ENCODE measurements around the gene PDPN. TPM values are rescaled to one million over a fixed set of nuclear protein-coding genes. Genes with fewer than 3 reads are reported as not detected.

The PDPN gene
- total and polyA plus RNA-seq, 2 of the 13 experiments (the other 11 are each of a cell fraction or from before 2014, with no cell fraction given), result not detected

DNA sequence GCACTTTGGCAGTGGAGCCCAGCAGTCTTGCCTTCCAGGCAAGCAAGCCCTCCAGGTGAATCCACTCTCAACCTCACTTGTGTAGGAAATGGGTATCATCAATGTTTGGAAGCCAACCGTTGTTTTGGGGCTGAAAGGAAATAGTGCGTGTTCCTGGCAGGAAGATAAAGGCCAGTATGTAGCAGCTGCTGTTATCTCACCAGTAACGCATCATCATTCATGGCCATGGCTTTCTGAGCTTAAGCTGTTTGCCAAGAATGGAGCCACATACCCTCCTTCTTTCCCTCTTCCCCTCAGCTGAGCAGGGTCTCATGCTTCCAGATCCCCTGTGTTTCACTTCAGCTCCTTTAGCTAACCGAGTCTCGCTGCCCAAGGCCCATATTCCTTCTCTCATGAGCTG is 2.2 kb upstream of the PDPN start:
- no peak overlapping the region for H3K4me3 ChIP-seq (replicated peaks in 1 of 3; ENCODE audit: insufficient read depth in 1 of 3, low read depth in 2 of 3, low read length in 3 of 3)
- no peaks in the 10 kb centered on the region for H3K4me1 ChIP-seq (ENCODE audit: insufficient read depth, low read length)
- no peak for TF ChIP-seq MTA1 (CRISPR knock-in tag; IDR thresholded peaks at IDR 0.05; ENCODE audit: borderline replicate concordance)
- no peak for TF ChIP-seq ZNF460 (CRISPR knock-in tag; IDR thresholded peaks at IDR 0.05; ENCODE audit: borderline replicate concordance)
- no peak for TF ChIP-seq ZNF850 (CRISPR knock-in tag; conservative IDR thresholded peaks at IDR 0.05)
- TF ChIP-seq SNAPC2 (CRISPR knock-in tag; IDR thresholded peaks at IDR 0.05), result no peak
- TF ChIP-seq, protein P1, sequence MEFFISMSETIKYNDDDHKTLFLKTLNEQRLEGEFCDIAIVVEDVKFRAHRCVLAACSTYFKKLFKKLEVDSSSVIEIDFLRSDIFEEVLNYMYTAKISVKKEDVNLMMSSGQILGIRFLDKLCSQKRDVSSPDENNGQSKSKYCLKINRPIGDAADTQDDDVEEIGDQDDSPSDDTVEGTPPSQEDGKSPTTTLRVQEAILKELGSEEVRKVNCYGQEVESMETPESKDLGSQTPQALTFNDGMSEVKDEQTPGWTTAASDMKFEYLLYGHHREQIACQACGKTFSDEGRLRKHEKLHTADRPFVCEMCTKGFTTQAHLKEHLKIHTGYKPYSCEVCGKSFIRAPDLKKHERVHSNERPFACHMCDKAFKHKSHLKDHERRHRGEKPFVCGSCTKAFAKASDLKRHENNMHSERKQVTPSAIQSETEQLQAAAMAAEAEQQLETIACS (CRISPR knock-in tag; IDR thresholded peaks at IDR 0.05), result no peak
- no peak for TF ChIP-seq STAT5B (CRISPR knock-in tag; IDR thresholded peaks at IDR 0.05)
- TF ChIP-seq, protein P2, sequence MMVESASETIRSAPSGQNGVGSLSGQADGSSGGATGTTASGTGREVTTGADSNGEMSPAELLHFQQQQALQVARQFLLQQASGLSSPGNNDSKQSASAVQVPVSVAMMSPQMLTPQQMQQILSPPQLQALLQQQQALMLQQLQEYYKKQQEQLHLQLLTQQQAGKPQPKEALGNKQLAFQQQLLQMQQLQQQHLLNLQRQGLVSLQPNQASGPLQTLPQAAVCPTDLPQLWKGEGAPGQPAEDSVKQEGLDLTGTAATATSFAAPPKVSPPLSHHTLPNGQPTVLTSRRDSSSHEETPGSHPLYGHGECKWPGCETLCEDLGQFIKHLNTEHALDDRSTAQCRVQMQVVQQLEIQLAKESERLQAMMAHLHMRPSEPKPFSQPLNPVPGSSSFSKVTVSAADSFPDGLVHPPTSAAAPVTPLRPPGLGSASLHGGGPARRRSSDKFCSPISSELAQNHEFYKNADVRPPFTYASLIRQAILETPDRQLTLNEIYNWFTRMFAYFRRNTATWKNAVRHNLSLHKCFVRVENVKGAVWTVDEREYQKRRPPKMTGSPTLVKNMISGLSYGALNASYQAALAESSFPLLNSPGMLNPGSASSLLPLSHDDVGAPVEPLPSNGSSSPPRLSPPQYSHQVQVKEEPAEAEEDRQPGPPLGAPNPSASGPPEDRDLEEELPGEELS (CRISPR knock-in tag; IDR thresholded peaks at IDR 0.05), result no peak
- no peak for TF ChIP-seq GABPA (IDR thresholded peaks at IDR 0.05; ENCODE audit: low read depth, low read length)
- TF ChIP-seq GABPA (CRISPR knock-in tag; IDR thresholded peaks at IDR 0.05; ENCODE audit: low read depth), result no peak
- TF ChIP-seq HNRNPLL (IDR thresholded peaks at IDR 0.05; ENCODE audit: low read depth, low read length, poor library complexity, severe bottlenecking), result no peak
- TF ChIP-seq MZF1 (CRISPR knock-in tag; IDR thresholded peaks at IDR 0.05; ENCODE audit: borderline replicate concordance), result no peak
- TF ChIP-seq ZFP37 (CRISPR knock-in tag; IDR thresholded peaks at IDR 0.05; ENCODE audit: borderline replicate concordance), result no peak
- no peak for TF ChIP-seq ZNF430 (CRISPR knock-in tag; IDR thresholded peaks at IDR 0.05)
- TF ChIP-seq HNRNPH1 (optimal IDR thresholded peaks at IDR 0.05; ENCODE audit: low read depth, low read length), result no peak
- no peak for TF ChIP-seq CREB1 (IDR thresholded peaks at IDR 0.05)
- no peak for TF ChIP-seq CREB1 (CRISPR knock-in tag; IDR thresholded peaks at IDR 0.05)
- no peak for TF ChIP-seq DMAP1 (CRISPR knock-in tag; IDR thresholded peaks at IDR 0.05)
- no peak for TF ChIP-seq IRF2 (CRISPR knock-in tag; IDR thresholded peaks at IDR 0.05)
- no peak overlapping the region for H3K27ac ChIP-seq (ENCODE audit: extremely low read length, insufficient read depth, low read length)
- ChIA-PET CTCF (ENCODE audit: low intra/inter-chr PET ratio, low total read pairs) (no interaction called here), POLR2A (no interaction called here)
- DNase-seq (ENCODE audit: low spot score) (no peak), ATAC-seq (no peak), FAIRE-seq (no peak)
- H3K9me3 ChIP-seq (ENCODE audit: low read length), result no peaks in the 10 kb centered on the region
- no peak overlapping the region for H3K9ac ChIP-seq (ENCODE audit: insufficient read depth, low read depth, low read length)
- H4K20me1 ChIP-seq (ENCODE audit: insufficient read depth, low read length), result 0 out of 2 replicates have a peak, but pooled peaks cover 4% of the 10 kb centered on the region
- no peak overlapping the region for H2AFZ ChIP-seq (ENCODE audit: low read length)
- in situ Hi-C loops (cut with HindIII; ENCODE audit: extremely low pct_ligation_motif_present, low pct_unique_long_range_greater_than_20kb) (no loop called here), intact Hi-C loops (cut with micrococcal nuclease; ENCODE audit: unreplicated experiment) (no loop called here)
- H3K4me2 ChIP-seq (ENCODE audit: low read depth, low read length), result no peak overlapping the region
- 0% methylated on average over 3 of the region's 5 CpGs for WGBS (ENCODE audit: low lambda C conversion rate)
- peaks cover 3 to 79% of the 10 kb centered on the region in 2 experiments; a peak in 3 of 5 replicates for H3K27me3 ChIP-seq (ENCODE audit: control insufficient read depth in 1 of 2, insufficient read depth in 2 of 2, low read length in 2 of 2)
- H3K36me3 ChIP-seq (replicated peaks in 1 of 2; ENCODE audit: control insufficient read depth in 1 of 2, insufficient read depth in 2 of 2, low read length in 2 of 2), result no peaks in the 10 kb centered on the region
- no TSS peak for BruUV-seq (replicated peaks)
- no peaks in the 10 kb centered on the region for H3K79me2 ChIP-seq (ENCODE audit: insufficient read depth, low read length)
